ENCODE measurements around the gene APOL2. TPM values are rescaled to one million over a fixed set of nuclear protein-coding genes. Genes with fewer than 3 reads are reported as not detected.
"Not testable (repeated sequence)": the region's sequence is repeated elsewhere in the genome, so short reads cannot be mapped to it uniquely, and the experiment has no call there.

The APOL2 gene
- total RNA-seq, 1 donor from 2014 or later: 22.9 TPM

- DNase-seq: not testable (repeated sequence)
Observed at GRCh38 chr22:36263216-36263673, 23.9 kb upstream of the APOL2 start.

- DNase-seq: not testable (repeated sequence)
Observed at GRCh38 chr22:36262307-36262706, 23.0 kb upstream of the APOL2 start.

- DNase-seq: not testable (repeated sequence)
Observed at GRCh38 chr22:36261675-36262074, 22.3 kb upstream of the APOL2 start.

DNA sequence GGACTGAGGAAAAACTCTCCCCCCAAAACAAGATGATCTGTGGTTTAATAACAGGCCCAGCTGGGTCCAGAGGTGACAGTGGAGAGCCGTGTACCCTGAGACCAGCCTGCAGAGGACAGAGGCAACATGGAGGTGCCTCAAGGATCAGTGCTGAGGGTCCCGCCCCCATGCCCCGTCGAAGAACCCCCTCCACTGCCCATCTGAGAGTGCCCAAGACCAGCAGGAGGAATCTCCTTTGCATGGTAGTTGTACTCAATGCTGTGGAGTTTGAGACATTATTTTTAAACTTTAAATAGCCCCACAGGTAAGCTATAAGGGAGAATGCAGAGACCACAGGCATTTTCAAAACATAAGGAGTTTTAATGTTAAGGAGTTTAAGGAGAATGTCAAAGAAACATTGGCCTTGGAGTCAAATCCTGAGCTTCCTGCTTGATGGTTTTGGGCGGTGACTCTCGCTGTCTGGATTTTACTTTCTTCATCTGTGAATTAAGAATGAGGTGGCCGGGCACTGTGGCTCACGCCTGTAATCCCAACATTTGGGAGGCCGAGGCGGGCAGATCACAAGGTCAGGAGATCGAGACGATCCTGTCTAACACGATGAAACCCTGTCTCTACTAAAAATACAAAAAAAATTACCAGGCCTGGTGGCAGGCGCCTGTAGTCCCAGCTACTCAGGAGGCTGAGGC, 20.4 kb upstream of the APOL2 start:
- no peak for DNase-seq

GRCh38 chr22:36258701-36259614, 19.6 kb upstream of the APOL2 start:
- DNase-seq: peak; percentile 53

GRCh38 chr22:36257948-36258670, 18.8 kb upstream of the APOL2 start:
- no peak for DNase-seq

DNA sequence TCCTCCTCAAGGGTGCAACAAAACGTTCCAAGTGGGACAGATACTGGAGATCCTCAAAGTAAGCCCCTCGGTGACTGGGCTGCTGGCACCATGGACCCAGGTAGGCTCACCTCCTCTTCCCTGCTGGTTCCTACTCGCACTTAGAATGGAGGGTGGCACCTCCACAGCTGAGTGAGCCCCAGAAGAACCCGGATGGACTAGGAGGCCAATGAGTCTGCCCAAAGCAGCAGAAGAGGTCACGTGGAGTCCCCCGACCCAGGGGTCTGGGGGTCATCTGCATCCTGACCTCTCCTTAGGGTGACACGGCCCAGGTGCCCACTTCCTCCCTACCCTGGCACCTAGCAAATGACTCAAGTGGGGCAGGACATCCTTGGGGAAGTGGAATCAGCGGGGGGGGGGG, 18.0 kb upstream of the APOL2 start:
- no peak for DNase-seq

GRCh38 chr22:36256478-36256877, 17.2 kb upstream of the APOL2 start:
- DNase-seq: no peak

DNA sequence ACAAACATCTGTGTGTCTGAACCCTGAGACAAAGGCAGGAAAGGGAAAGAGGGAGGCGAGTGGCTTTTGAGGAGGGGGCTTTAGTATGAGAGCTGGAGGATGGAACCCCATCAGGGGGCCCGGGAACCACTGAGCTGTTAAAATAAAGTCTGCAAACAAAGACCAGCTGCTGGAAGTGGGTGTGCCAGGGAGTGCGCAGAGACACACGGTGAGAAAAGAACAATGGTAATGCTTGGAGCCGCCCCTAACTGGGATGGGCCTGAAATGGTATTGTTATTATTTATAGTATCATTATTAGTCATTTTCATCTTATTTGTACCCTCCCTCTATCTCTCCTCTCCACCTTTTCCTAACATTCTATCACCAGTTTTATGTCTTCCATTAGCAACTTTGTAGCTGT, 16.2 kb upstream of the APOL2 start:
- DNase-seq: not testable (repeated sequence)

DNA sequence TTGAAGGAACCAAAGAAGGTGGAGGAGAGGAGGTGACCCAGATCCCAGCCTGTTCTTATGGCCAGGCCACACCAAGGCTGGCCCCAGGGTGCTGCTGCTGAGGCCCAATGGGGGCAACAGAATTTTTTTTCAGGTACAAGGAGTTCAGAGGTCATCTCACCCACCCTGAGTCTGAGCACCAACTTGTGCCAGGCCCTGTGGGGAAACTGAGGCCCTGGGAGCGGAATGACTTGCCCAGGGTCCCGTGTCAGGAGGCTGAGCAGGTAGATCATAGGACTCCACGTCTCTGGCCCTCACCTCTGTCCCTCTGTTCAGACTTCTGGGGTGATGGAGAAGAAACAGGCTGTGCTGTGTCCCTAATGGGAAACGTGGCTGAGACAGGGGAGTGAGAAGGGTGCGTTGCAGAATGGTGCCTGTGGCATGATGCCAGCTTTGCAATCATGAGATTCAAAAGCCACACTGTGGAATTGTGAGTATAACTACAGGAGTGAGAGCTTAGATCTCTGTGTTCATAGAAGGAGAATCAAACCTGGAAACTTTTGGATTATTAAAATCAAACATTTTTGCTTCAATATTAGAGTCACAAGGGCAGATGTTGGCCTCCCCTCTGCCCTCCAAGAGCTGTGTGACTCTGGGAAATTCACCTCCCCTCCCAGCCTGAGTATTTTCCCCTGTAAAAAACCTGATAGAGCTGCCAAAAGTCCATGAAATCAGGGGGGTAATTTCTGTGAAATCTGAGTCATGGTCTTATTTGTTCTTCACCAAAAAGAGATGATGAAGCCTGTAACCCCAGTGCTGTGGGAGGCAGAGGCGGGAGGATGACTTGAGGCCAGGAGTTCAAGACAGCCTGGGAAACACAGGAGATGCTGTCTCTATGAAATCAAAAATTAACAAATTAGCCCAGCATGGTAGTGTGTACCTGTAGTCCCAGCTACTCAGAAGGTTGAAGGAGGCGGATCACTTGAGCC, 14.5 kb upstream of the APOL2 start:
- peak; percentile 36 for DNase-seq

DNA sequence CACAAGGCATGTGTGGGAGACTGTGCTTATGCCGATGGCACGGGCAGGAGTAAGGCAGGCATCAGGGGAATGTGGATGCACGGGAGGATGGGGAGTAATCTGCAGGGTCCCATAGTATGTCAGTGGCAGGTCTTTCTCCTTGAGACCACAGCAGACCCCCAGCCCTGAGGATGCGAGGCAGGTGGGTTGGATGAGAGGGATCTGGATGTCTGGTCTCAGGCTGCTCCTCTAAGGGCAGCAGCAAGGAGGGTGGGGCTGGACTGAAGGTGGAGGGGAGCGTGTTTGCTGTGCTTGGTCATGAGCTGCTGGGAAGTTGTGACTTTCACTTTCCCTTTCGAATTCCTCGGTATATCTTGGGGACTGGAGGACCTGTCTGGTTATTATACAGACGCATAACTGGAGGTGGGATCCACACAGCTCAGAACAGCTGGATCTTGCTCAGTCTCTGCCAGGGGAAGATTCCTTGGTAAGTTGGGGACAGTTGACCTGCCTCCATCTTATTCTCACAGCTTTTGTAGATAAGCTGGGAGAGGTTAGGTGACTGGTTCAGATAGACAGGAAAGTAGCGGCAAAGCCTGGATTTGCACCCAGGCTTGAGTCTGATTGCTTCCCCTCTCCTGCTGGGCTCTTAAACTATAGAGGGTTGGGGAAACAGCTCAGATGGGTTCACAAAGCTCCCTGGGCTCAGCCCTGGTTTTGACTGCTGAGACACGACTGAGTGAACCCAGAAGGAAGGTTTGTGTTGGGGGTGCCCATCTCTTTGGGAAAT, 13.6 kb upstream of the APOL2 start, which contains the start of gene APOL1:
TSS of gene APOL1 (plus strand) at position 380 of the 769 bp plus-strand sequence. CDS start 1,823 bp downstream, outside the sequence.
- no peak for DNase-seq

- DNase-seq: not testable (repeated sequence)
Observed at GRCh38 chr22:36251979-36252608, 12.8 kb upstream of the APOL2 start.

DNA sequence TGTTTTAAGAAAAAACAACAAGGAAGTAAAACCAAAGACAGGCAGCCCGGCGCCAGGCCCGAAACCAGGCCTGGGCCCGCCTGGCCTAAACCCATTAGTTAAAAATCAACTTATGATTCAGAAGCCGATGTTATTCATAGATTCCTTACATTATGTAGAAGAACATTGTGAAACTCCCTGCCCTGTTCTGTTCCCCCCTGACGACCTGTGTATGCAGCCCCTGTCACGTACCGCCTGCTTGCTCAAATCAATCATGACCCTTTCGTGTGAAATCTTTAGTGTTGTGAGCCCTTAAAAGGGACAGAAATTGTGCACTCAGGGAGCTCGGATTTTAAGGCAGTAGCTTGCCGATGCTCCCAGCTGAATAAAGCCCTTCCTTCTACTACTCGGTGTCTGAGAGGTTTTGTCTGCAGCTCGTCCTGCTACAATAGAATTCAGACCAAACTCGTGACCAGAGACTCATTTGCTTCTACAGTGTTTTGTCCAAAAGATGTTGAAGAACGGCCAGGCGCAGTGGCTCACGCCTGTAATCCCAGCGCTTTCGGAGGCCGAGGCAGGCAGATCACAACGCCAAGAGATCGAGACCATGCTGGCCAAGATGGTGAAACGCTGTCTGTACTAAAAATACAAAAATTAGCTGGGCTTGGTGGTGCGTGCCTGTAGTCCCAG, 11.1 kb upstream of the APOL2 start:
- DNase-seq: not testable (repeated sequence)

DNA sequence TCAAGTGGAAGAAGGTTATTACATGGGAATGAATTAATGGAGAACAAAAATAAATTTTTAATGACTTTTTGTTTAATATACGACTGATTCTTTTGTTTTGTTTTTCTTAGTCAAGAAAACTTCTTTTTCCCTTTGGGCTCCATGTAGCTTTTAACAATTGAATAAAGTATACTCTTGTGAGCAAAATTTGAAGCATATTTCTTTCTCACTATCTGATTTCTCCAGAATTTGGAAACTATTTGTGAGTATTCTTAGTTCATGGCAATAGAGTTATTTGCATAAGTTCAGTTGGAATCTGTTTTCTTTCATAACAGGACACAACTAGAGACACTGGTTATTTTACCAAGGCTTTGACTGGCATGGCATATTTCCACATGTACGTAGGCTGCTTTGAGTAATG, 9.8 kb upstream of the APOL2 start:
- no peak for DNase-seq

DNA sequence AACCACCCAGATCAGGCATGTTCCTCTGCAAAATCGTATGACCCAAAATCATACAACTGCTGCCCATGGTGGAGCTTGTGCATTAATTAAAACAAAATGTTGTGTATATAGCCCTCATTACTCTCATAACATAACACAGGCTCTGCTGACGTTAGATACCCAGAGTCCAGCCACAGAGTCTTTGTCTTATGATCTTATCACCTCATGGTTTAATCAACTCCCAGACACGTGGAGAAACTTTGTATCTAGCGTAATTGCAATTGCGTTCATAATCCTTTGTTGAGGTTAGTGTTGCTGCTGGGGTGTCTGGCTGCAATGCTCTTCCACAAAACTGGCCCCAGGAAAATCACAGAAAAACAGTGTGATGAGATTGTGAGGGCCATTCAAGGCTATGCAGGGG, 8.6 kb upstream of the APOL2 start:
- DNase-seq: no peak

DNA sequence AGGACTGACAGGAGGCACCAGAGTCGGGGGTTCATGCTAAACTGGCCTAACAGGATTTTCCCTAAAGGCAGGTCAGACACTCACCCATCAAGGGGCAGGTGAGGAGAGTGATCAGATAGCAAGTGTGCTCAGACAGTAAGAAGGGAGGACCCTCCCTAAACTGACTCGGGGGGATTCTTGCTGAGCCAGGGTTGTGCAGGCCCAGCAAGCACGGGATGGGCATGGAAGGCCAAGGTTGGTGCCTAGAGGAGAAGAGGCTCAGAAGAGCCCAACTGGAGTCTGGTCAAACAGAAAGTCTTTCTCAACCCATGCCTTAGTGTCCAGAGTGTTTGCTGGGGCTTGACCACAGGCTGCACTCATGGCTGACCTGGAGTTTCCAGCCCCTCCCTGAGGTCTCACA, 7.4 kb upstream of the APOL2 start:
- no peak for DNase-seq

GRCh38 chr22:36245805-36246356, 6.6 kb upstream of the APOL2 start:
- no peak for DNase-seq

GRCh38 chr22:36244522-36245391, 5.4 kb upstream of the APOL2 start:
- DNase-seq: peak; percentile 85
